K562 (cell line): ENCODE results near the gene REM1.

Experiments
- PHF21A ChIP-seq: fragments of 450-650 bp; IDR thresholded peaks from 2 replicates; pipeline ENCODE4 v1.6.1; 2017; ENCODE audit warnings: low read depth, borderline replicate concordance
- POLR2H ChIP-seq: IDR thresholded peaks from 2 replicates; pipeline ENCODE4 v1.6.1; 2016; ENCODE audit warnings: missing genetic modification characterization, low read depth, mild to moderate bottlenecking, control low read depth, missing compliant biosample characterization, moderate library complexity
- TRIM28 ChIP-seq: fragments of 450-650 bp; IDR thresholded peaks from 2 replicates; pipeline ENCODE4 v1.6.1; 2017
- TF ChIP-seq, protein P1 (sequence below): fragments of 250-450 bp; sonication (Bioruptor Pico); IDR thresholded peaks from 2 replicates; pipeline ENCODE4 v1.4.0; 2020
- TF ChIP-seq, protein P2 (sequence below): fragments of 250-450 bp; sonication (Bioruptor Pico); IDR thresholded peaks from 2 replicates; pipeline ENCODE4 v1.4.0; 2020; ENCODE audit warnings: mild to moderate bottlenecking

DNA sequence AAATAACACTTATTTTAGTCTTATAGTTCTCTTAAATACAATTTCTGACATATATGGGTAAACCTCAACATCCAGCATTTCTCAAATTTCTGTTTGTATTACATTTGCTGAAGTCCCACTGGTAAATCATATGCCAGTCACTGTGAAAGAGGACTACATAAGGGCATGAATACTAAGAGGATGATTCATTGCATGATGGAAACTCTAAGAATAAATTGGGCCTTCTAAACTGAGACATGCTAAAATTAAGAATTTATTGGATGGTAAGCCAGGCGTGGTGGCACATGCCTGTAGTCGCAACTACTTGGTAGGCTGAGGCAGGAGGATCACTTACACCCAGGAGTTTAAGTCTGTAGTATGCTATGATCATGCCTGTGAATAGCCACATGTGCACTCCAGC is 22.5 kb upstream of the REM1 start:
- TF ChIP-seq, protein P1, sequence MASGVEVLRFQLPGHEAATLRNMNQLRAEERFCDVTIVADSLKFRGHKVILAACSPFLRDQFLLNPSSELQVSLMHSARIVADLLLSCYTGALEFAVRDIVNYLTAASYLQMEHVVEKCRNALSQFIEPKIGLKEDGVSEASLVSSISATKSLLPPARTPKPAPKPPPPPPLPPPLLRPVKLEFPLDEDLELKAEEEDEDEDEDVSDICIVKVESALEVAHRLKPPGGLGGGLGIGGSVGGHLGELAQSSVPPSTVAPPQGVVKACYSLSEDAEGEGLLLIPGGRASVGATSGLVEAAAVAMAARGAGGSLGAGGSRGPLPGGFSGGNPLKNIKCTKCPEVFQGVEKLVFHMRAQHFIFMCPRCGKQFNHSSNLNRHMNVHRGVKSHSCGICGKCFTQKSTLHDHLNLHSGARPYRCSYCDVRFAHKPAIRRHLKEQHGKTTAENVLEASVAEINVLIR (CRISPR knock-in tag) = no peak
- no peak for TF ChIP-seq TRIM28
- TF ChIP-seq, protein P2, sequence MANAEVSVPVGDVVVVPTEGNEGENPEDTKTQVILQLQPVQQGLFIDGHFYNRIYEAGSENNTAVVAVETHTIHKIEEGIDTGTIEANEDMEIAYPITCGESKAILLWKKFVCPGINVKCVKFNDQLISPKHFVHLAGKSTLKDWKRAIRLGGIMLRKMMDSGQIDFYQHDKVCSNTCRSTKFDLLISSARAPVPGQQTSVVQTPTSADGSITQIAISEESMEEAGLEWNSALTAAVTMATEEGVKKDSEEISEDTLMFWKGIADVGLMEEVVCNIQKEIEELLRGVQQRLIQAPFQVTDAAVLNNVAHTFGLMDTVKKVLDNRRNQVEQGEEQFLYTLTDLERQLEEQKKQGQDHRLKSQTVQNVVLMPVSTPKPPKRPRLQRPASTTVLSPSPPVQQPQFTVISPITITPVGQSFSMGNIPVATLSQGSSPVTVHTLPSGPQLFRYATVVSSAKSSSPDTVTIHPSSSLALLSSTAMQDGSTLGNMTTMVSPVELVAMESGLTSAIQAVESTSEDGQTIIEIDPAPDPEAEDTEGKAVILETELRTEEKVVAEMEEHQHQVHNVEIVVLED (CRISPR knock-in tag) = no peak
- no peak for TF ChIP-seq PHF21A
- no peak for TF ChIP-seq POLR2H (tag)
